H1 (cell line): ENCODE results near the gene ABI1. TPM values are rescaled to one million over a fixed set of nuclear protein-coding genes. Genes with fewer than 3 reads are reported as not detected.

Experiments
- BRCA1 ChIP-seq: IDR thresholded peaks from 2 replicates; pipeline ENCODE4 v1.6.1; 2012; ENCODE audit warnings: low read depth, low read length, improper control_type of control experiment
- CBX8 ChIP-seq: fragments of 300-800, 300-1000 bp; sonication (generic); IDR thresholded peaks from 2 replicates; pipeline ENCODE4 v1.7.1; 2016; ENCODE audit warnings: low read depth, low read length, borderline replicate concordance
- CHD2 ChIP-seq: IDR thresholded peaks from 2 replicates; pipeline ENCODE4 v1.6.1; 2012; ENCODE audit warnings: low read length, improper control_type of control experiment
- CTBP2 ChIP-seq: IDR thresholded peaks from 2 replicates; pipeline ENCODE4 v1.7.0; 2011; ENCODE audit warnings: borderline replicate concordance, mild to moderate bottlenecking, moderate library complexity, mixed read lengths, low read length; ENCODE audit not compliant: insufficient read depth, insufficient read length
- EGR1 ChIP-seq: IDR thresholded peaks from 2 replicates; pipeline ENCODE4 v1.6.1; 2011; ENCODE audit warnings: low read depth, low read length, borderline replicate concordance
- GABPA ChIP-seq: IDR thresholded peaks from 2 replicates; pipeline ENCODE4 v1.6.1; 2011; ENCODE audit warnings: mild to moderate bottlenecking, low read length, moderate library complexity, borderline replicate concordance; ENCODE audit not compliant: insufficient read depth
- JUN ChIP-seq: IDR thresholded peaks from 2 replicates; pipeline ENCODE4 v1.6.1; 2011; ENCODE audit warnings: low read depth, mild to moderate bottlenecking, improper control_type of control experiment, low read length
- MAX ChIP-seq: IDR thresholded peaks from 2 replicates; pipeline ENCODE4 v1.6.1; 2012; ENCODE audit warnings: inconsistent platforms
- NANOG ChIP-seq: IDR thresholded peaks from 2 replicates; pipeline ENCODE4 v1.6.1; 2011; ENCODE audit warnings: low read length, low read depth, mild to moderate bottlenecking, inconsistent platforms; ENCODE audit not compliant: insufficient read depth, poor library complexity, severe bottlenecking
- POLR2AphosphoS5 ChIP-seq: IDR thresholded peaks from 2 replicates; pipeline ENCODE4 v1.6.1; 2011; ENCODE audit warnings: low read depth, low read length
- SIN3A ChIP-seq, 2 experiments: IDR thresholded peaks in 1 of 2; conservative IDR thresholded peaks in 1 of 2; 2 replicates each; pipeline ENCODE4 v1.6.1; 2011 to 2012; ENCODE audit warnings: low read length in 2 of 2, improper control_type of control experiment in 1 of 2, low read depth in 1 of 2, mild to moderate bottlenecking in 1 of 2
- SP1 ChIP-seq: IDR thresholded peaks from 2 replicates; pipeline ENCODE4 v1.6.1; 2011; ENCODE audit warnings: low read depth, low read length
- TBP ChIP-seq: IDR thresholded peaks from 2 replicates; pipeline ENCODE4 v1.6.1; 2011; ENCODE audit warnings: low read depth, low read length, improper control_type of control experiment
- YY1 ChIP-seq: IDR thresholded peaks from 2 replicates; pipeline ENCODE4 v1.6.1; 2011; ENCODE audit warnings: low read depth, mild to moderate bottlenecking, low read length
- ZNF274 ChIP-seq: IDR thresholded peaks from 2 replicates; pipeline ENCODE4 v1.7.0; 2012; ENCODE audit warnings: low read length, borderline replicate concordance; ENCODE audit errors: extremely low read depth
- polyA plus RNA-seq, 7 experiments: library from polyadenylated mRNA; depleted of rRNA in 3 of 7; stranded (reverse) in 5 of 7; unstranded in 2 of 7; fragments of >200 nt in 5 of 7; fragments of 200-250 nt in 2 of 7; gene quantifications; 1 replicate in 5 of 7; 2 replicates in 1 of 7; 4 replicates in 1 of 7; pipeline versions ENCODE4 v1.2.1 to v1.2.3, GENCODE V29; 2011 to 2013; ENCODE audit warnings: missing spikeins in 2 of 7, mixed read lengths in 2 of 7
- total RNA-seq: library from RNA; stranded (reverse); fragmentation: NEBNext Ultra II Directional; extraction: Animal tissue kit (Norgen Biotek cat#: 25700); gene quantifications from 2 replicates; pipeline ENCODE4 v1.2.1, GENCODE V29; 2021

ABI1 gene
- total and polyA plus RNA-seq, 2 of the 8 experiments (the other 6 are each of a cell fraction or from before 2014, with no cell fraction given) = 35.4 to 37.0 TPM

GRCh38 chr10:26860443-26861204, at the start of gene ABI1 (continued):
- TF ChIP-seq CBX8 (no peak), EGR1 (peak; percentile 65; the same call in 1 of the 2 replicates), JUN (no peak), CTBP2 (no peak), NANOG (no peak), BRCA1 (peak; percentile 84), CHD2 (peak; percentile 97), SIN3A (conservative IDR thresholded peaks at IDR 0.05 in 1 of 2, IDR thresholded peaks at IDR 0.05 in 1 of 2; ENCODE audit: low read depth in 1 of 2, low read length in 2 of 2) (peak in 1 of 2 experiments; percentile 83; a peak in 2 of 4 replicates), POLR2AphosphoS5 (peak; percentile 96), MAX (0 out of 2 replicates have a peak, but pooled peaks have one; percentile 22), GABPA (no peak), YY1 (0 out of 2 replicates have a peak, but pooled peaks have one; percentile 7), ZNF274 (no peak), SP1 (no peak), TBP (peak; percentile 85)
